OCI-LY1 (cell line): Measurements from ENCODE around the gene SLC27A5.

ENCODE experiments used
- H2AFZ ChIP-seq: fragments of 200-600 bp; sonication (generic), shearing (Covaris generic); 2 replicates; pipeline ENCODE4 v1.6.0; 2014; ENCODE audit warnings: antibody characterized with exemption, mild to moderate bottlenecking, low read length
- H3F3A ChIP-seq: fragments of 200-600 bp; sonication (generic), shearing (Covaris generic); 2 replicates; pipeline ENCODE4 v1.6.0; 2014; ENCODE audit warnings: mild to moderate bottlenecking, antibody characterized with exemption, low read length, moderate library complexity; ENCODE audit not compliant: insufficient read depth
- H3K27ac ChIP-seq: fragments of 200-600 bp; sonication (generic); 2 replicates; pipeline ENCODE4 v1.5.1; 2014; ENCODE audit warnings: low read length, mixed run types, mild to moderate bottlenecking, low read depth; ENCODE audit not compliant: poor library complexity, severe bottlenecking
- H3K27me3 ChIP-seq: fragments of 200-600 bp; sonication (generic); 2 replicates; pipeline ENCODE4 v1.6.0; 2014; ENCODE audit warnings: antibody characterized with exemption, mild to moderate bottlenecking, low read length, moderate library complexity; ENCODE audit not compliant: insufficient read depth
- H3K36me3 ChIP-seq: fragments of 200-600 bp; sonication (generic); 2 replicates; pipeline ENCODE4 v1.6.1; 2014; ENCODE audit warnings: mild to moderate bottlenecking, antibody characterized with exemption, low read length, moderate library complexity, mixed read lengths; ENCODE audit not compliant: insufficient read depth
- H3K4me1 ChIP-seq: fragments of 200-600 bp; sonication (generic); 2 replicates; pipeline ENCODE4 v1.5.1; 2014; ENCODE audit warnings: mild to moderate bottlenecking, low read length, moderate library complexity; ENCODE audit not compliant: insufficient read depth, severe bottlenecking
- H3K4me2 ChIP-seq: fragments of 200-600 bp; sonication (generic), shearing (Covaris generic); 2 replicates; pipeline ENCODE4 v1.6.1; 2014; ENCODE audit warnings: low read length
- H3K4me3 ChIP-seq: fragments of 200-600 bp; sonication (generic); 2 replicates; pipeline ENCODE4 v1.5.1; 2014; ENCODE audit warnings: low read length, low read depth, mild to moderate bottlenecking, mixed read lengths; ENCODE audit not compliant: poor library complexity, severe bottlenecking
- H3K79me2 ChIP-seq: fragments of 200-600 bp; shearing (Covaris generic); 2 replicates; pipeline ENCODE4 v1.6.1; 2016; ENCODE audit warnings: mixed run types, low read length, mixed read lengths; ENCODE audit not compliant: insufficient read depth
- H3K9ac ChIP-seq: fragments of 200-600 bp; sonication (generic), shearing (Covaris generic); 2 replicates; pipeline ENCODE4 v1.6.1; 2014; ENCODE audit warnings: mild to moderate bottlenecking, low read length, mixed read lengths
- H3K9me2 ChIP-seq: fragments of 200-600 bp; sonication (generic), shearing (Covaris generic); 2 replicates; pipeline ENCODE4 v1.6.1; 2014; ENCODE audit warnings: low read depth, mild to moderate bottlenecking, low read length, mixed read lengths
- H3K9me3 ChIP-seq: fragments of 200-600 bp; shearing (Covaris generic); 2 replicates; pipeline ENCODE4 v1.6.1; 2014; ENCODE audit warnings: low read length, mixed read lengths
- H4K20me1 ChIP-seq: fragments of 200-600 bp; sonication (generic), shearing (Covaris generic); 2 replicates; pipeline ENCODE4 v1.6.0; 2016; ENCODE audit warnings: mild to moderate bottlenecking, low read length; ENCODE audit not compliant: insufficient read depth
- EZH2 ChIP-seq: fragments of 200-600 bp; sonication (generic), shearing (Covaris generic); IDR thresholded peaks from 2 replicates; pipeline ENCODE4 v1.8.0; 2017; ENCODE audit warnings: borderline replicate concordance, mixed run types, mild to moderate bottlenecking, antibody characterized with exemption, low read length, moderate library complexity, mixed read lengths
- TF ChIP-seq, protein P1 (sequence below): fragments of 200-600 bp; sonication (generic), shearing (Covaris generic); IDR thresholded peaks from 2 replicates; pipeline ENCODE4 v1.5.1; 2017; ENCODE audit warnings: mild to moderate bottlenecking, antibody characterized with exemption, low read length, moderate library complexity, mixed read lengths

SLC27A5 gene

DNA sequence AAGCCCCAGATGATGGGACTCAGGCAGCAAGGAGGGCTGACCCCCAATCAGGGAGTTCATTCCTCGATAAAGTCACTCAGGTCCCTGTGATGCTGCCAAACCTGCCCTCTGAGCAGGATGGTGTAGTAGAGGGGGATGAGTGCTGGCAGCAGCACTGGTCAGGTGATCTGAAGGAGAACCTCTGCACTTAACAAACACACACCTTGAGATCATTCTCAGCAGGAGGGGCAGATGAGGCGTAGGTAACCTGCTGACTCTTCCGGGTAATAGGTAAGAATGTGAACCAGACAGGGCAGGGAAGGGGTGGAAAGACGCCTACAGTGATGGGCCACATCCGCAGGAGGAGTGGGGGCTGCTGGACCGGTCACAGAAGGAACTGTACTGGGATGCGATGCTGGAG is 32.5 kb downstream of the SLC27A5 start:
- no peak overlapping the region for H3K9ac ChIP-seq
- no peak overlapping the region for H2AFZ ChIP-seq
- H3K9me2 ChIP-seq = no peaks in the 10 kb centered on the region
- H3K27ac ChIP-seq = no peak overlapping the region
- H3K36me3 ChIP-seq = no peaks in the 10 kb centered on the region
- no peaks in the 10 kb centered on the region for H3K9me3 ChIP-seq
- no peak overlapping the region for H3K4me2 ChIP-seq
- peaks cover 19% of the 10 kb centered on the region for H3K4me1 ChIP-seq
- no peaks in the 10 kb centered on the region for H3K27me3 ChIP-seq
- no peaks in the 10 kb centered on the region for H3K79me2 ChIP-seq
- no peak for TF ChIP-seq EZH2
- TF ChIP-seq, protein P1, sequence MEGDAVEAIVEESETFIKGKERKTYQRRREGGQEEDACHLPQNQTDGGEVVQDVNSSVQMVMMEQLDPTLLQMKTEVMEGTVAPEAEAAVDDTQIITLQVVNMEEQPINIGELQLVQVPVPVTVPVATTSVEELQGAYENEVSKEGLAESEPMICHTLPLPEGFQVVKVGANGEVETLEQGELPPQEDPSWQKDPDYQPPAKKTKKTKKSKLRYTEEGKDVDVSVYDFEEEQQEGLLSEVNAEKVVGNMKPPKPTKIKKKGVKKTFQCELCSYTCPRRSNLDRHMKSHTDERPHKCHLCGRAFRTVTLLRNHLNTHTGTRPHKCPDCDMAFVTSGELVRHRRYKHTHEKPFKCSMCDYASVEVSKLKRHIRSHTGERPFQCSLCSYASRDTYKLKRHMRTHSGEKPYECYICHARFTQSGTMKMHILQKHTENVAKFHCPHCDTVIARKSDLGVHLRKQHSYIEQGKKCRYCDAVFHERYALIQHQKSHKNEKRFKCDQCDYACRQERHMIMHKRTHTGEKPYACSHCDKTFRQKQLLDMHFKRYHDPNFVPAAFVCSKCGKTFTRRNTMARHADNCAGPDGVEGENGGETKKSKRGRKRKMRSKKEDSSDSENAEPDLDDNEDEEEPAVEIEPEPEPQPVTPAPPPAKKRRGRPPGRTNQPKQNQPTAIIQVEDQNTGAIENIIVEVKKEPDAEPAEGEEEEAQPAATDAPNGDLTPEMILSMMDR = no peak
- no peaks in the 10 kb centered on the region for H3F3A ChIP-seq
- H4K20me1 ChIP-seq = no peaks in the 10 kb centered on the region
- no peak overlapping the region for H3K4me3 ChIP-seq

DNA sequence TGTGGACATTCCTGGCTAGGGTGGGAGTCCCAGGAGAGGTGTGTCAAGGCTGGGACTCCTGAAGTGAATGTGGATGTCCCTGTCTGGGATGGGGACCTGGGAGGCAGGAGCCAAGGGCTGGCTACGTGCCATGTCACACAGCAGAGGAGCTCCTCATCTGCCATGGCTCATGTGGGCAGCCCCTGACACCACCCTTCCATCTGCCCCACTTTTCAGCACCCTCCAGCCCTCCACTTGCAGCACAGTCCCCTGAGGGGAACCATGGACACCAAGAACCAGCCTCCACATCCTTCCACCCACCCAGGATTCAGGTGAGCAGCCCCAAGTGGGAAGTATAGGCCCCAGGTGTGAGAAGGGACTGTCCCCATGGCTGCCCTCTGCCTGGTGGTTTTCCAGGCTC is 33.9 kb downstream of the SLC27A5 start:
- Histone ChIP-seq H3K27me3 (no peaks in the 10 kb centered on the region), H3F3A (no peaks in the 10 kb centered on the region), H3K9ac (no peak overlapping the region), H2AFZ (no peak overlapping the region), H3K4me3 (no peak overlapping the region), H4K20me1 (no peaks in the 10 kb centered on the region), H3K9me2 (no peaks in the 10 kb centered on the region), H3K36me3 (peaks cover 8% of the 10 kb centered on the region; the same call in 1 of the 2 replicates), H3K79me2 (no peaks in the 10 kb centered on the region), H3K27ac (no peak overlapping the region), H3K4me1 (peaks cover 19% of the 10 kb centered on the region), H3K9me3 (no peaks in the 10 kb centered on the region), H3K4me2 (no peak overlapping the region)
- TF ChIP-seq, protein P1 = no peak
- TF ChIP-seq EZH2 = no peak

DNA sequence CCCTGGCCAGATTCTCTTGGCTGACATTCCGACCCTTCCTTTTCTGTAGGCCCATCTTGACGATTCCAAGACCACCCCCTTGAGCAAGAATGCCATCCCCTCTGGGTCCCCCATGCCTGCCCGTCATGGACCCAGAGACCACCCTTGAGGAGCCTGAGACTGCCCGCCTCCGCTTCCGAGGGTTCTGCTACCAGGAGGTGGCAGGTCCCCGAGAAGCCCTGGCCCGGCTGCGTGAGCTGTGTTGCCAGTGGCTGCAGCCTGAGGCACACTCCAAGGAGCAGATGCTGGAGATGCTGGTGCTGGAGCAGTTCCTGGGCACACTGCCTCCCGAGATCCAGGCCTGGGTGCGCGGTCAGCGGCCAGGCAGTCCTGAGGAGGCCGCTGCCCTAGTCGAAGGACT is 34.7 kb downstream of the SLC27A5 start:
- no peak overlapping the region for H3K27ac ChIP-seq
- no peak for TF ChIP-seq EZH2
- TF ChIP-seq, protein P1 = no peak
- peak overlapping the region; percentile 80 for H3K4me3 ChIP-seq

More for the DNA sequence above, 34.7 kb downstream of the SLC27A5 start:
- Histone ChIP-seq H3K36me3 (peaks cover 16% of the 10 kb centered on the region), H3K79me2 (no peaks in the 10 kb centered on the region), H3K27me3 (no peaks in the 10 kb centered on the region), H3K9me3 (no peaks in the 10 kb centered on the region), H3K9me2 (no peaks in the 10 kb centered on the region), H3K4me1 (peaks cover 19% of the 10 kb centered on the region), H4K20me1 (no peaks in the 10 kb centered on the region), H3F3A (no peaks in the 10 kb centered on the region), H3K9ac (peak overlapping the region; percentile 94; the same call in 1 of the 2 replicates), H3K4me2 (peak overlapping the region; percentile 94), H2AFZ (no peak overlapping the region)
